ENCODE data around the gene XXYLT1. TPM values are rescaled to one million over a fixed set of nuclear protein-coding genes. Genes with fewer than 3 reads are reported as not detected.

The XXYLT1 gene
- total and polyA plus RNA-seq, 10 donors = 2.7 to 22.3 (median 9.5) TPM

- H3K4me3 ChIP-seq = no peak overlapping the region
- H3K27ac ChIP-seq = peak overlapping the region in 1 of 8 donors; percentile 4
- intact Hi-C loops (cut with DNase I; ENCODE audit: low total_unique reads) = loop anchor here (5.0 to 10.0 kb wide), 2 partner anchors 101 to 423 kb away; no protein-coding TSS in a partner anchor
- no peak for TF ChIP-seq POLR2A (IDR thresholded peaks at IDR 0.05)
- TF ChIP-seq CTCF (IDR thresholded peaks at IDR 0.05 in 8 of 11, conservative IDR thresholded peaks at IDR 0.05 in 3 of 11) = no peak
- TF ChIP-seq POLR2AphosphoS5 (IDR thresholded peaks at IDR 0.05) = no peak
- peaks cover 8 to 70% (median 38%) of the 10 kb centered on the region in 6 donors for H3K4me1 ChIP-seq
- no peaks in the 10 kb centered on the region for H3K9me3 ChIP-seq
- H3K27me3 ChIP-seq (replicated peaks in 1 of 7) = no peaks in the 10 kb centered on the region
- no peaks in the 10 kb centered on the region for H3K36me3 ChIP-seq
- 64 to 89% (median 80%) methylated on average over 13 of the region's 13 CpGs for WGBS, 5 donors
- DNase-seq = peak; percentile 73
These were observed 165.6 kb downstream of the XXYLT1 start for GRCh38 chr3:195105389-195105788.

GRCh38 chr3:195104340-195104739, 166.6 kb downstream of the XXYLT1 start:
- no peaks in the 10 kb centered on the region for H3K36me3 ChIP-seq
- no peaks in the 10 kb centered on the region for H3K27me3 ChIP-seq (replicated peaks in 1 of 7)
- 85 to 96% (median 93%) methylated on average over 8 of the region's 8 CpGs for WGBS, 5 donors
- H3K4me1 ChIP-seq = peaks cover 8 to 80% (median 46%) of the 10 kb centered on the region in 6 donors
- no peak overlapping the region for H3K27ac ChIP-seq
- no peak overlapping the region for H3K4me3 ChIP-seq
- no peaks in the 10 kb centered on the region for H3K9me3 ChIP-seq
- peak; percentile 56 for DNase-seq
- intact Hi-C loops (cut with DNase I; ENCODE audit: low total_unique reads) = loop anchor here (10.0 kb wide), 1 partner anchor 100 kb away; no protein-coding TSS in a partner anchor
- TF ChIP-seq POLR2AphosphoS5 (IDR thresholded peaks at IDR 0.05) (no peak), CTCF (IDR thresholded peaks at IDR 0.05 in 8 of 11, conservative IDR thresholded peaks at IDR 0.05 in 3 of 11) (no peak), POLR2A (IDR thresholded peaks at IDR 0.05) (no peak)

GRCh38 chr3:195103623-195104022, 167.3 kb downstream of the XXYLT1 start:
- 90 to 100% (median 94%) methylated on average over 2 of the region's 2 CpGs for WGBS, 5 donors
- no peak for TF ChIP-seq POLR2A (IDR thresholded peaks at IDR 0.05)
- TF ChIP-seq POLR2AphosphoS5 (IDR thresholded peaks at IDR 0.05) = no peak
- no peak for TF ChIP-seq CTCF (IDR thresholded peaks at IDR 0.05 in 8 of 11, conservative IDR thresholded peaks at IDR 0.05 in 3 of 11)
- intact Hi-C loops (cut with DNase I; ENCODE audit: low total_unique reads) = loop anchor here (10.0 kb wide), 1 partner anchor 99 kb away; no protein-coding TSS in a partner anchor
- H3K27ac ChIP-seq = peak overlapping the region in 2 of 8 donors; percentile 88 to 93
- H3K27me3 ChIP-seq (replicated peaks in 1 of 7) = no peaks in the 10 kb centered on the region
- peaks cover 8 to 86% (median 46%) of the 10 kb centered on the region in 6 donors for H3K4me1 ChIP-seq
- H3K4me3 ChIP-seq = no peak overlapping the region
- no peaks in the 10 kb centered on the region for H3K36me3 ChIP-seq
- DNase-seq = peak; percentile 4
- no peaks in the 10 kb centered on the region for H3K9me3 ChIP-seq

GRCh38 chr3:195102609-195103467, 168.1 kb downstream of the XXYLT1 start:
- H3K4me1 ChIP-seq = peaks cover 10 to 92% (median 53%) of the 10 kb centered on the region in 6 donors
- no peaks in the 10 kb centered on the region for H3K36me3 ChIP-seq
- no peak for TF ChIP-seq POLR2A (IDR thresholded peaks at IDR 0.05)
- peak in 1 of 3 donors; percentile 40 for TF ChIP-seq POLR2AphosphoS5 (IDR thresholded peaks at IDR 0.05)
- peak; percentile 56 for DNase-seq
- intact Hi-C loops (cut with DNase I; ENCODE audit: low total_unique reads) = loop anchor here (10.0 kb wide), 1 partner anchor 98 kb away; no protein-coding TSS in a partner anchor
- 75 to 82% (median 80%) methylated on average over 30 to 32 of the region's 32 CpGs for WGBS, 5 donors
- H3K27me3 ChIP-seq (replicated peaks in 1 of 7) = no peaks in the 10 kb centered on the region
- H3K27ac ChIP-seq = peak overlapping the region in 7 of 8 donors; percentile 81 to 93 (median 88)
- H3K4me3 ChIP-seq = peak overlapping the region in 1 of 8 donors; percentile 39
- H3K9me3 ChIP-seq = no peaks in the 10 kb centered on the region

Data from spleen (tissue), 11 donors.